ENCODE measurements around the gene ZNF716. TPM values are rescaled to one million over a fixed set of nuclear protein-coding genes. Genes with fewer than 3 reads are reported as not detected.

The ZNF716 gene
- total and polyA plus RNA-seq, 2 donors (not counting 3 experiments of a cell fraction or from before 2014, with no cell fraction given), result not detected

DNA sequence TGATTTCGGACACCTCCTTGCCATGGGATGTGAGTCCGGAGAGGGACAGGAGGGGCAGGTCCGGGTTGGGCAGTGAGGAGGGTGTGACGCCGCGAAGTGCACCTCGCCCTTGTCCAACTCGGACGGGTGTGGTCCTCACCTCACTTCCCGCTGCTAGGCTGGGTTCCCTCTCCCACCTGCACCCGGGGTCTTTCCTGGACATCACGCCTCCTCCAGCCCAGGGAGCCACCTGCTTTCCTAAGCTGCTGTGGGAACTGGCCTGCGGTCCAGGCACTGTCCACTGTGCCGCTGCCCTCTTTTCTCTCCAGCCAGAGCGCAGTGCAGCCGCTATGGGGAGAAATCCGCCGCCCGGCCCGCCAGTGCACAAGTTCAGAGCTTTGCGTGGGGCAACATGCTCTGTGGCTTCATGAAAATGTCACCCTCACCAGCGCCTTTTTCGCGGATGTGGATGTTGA, 45.0 kb upstream of the ZNF716 start:
- peaks cover 2% of the 10 kb centered on the region for H3K9me3 ChIP-seq (replicated peaks; ENCODE audit: control insufficient read depth, insufficient read depth, low read length)
- dilution Hi-C loops (cut with MboI; ENCODE audit: extremely low pct_ligation_motif_present, low sequenced_read_pairs), result no loop called here
- DNase-seq (ENCODE audit: low read depth, low spot score), result no peak
- no peaks in the 10 kb centered on the region for H3K36me3 ChIP-seq (ENCODE audit: control insufficient read depth in 2 of 2, extremely low read depth in 1 of 2, insufficient read depth in 2 of 2, low read length in 2 of 2)
- no peaks in the 10 kb centered on the region for H3K4me1 ChIP-seq (ENCODE audit: control insufficient read depth, extremely low read depth, insufficient read depth, low read length)
- no peak overlapping the region for H3K27ac ChIP-seq (ENCODE audit: insufficient read depth, low read depth, low read length)
- H3K9me1 ChIP-seq (replicated peaks; ENCODE audit: control insufficient read depth, extremely low read depth, insufficient read depth, low read length), result no peaks in the 10 kb centered on the region
- no peak overlapping the region for H3K4me3 ChIP-seq (replicated peaks in 1 of 3; ENCODE audit: insufficient read depth in 1 of 3, low read depth in 1 of 3, low read length in 3 of 3)
- H3K27me3 ChIP-seq (ENCODE audit: control insufficient read depth in 2 of 2, insufficient read depth in 2 of 2, low read length in 2 of 2), result no peaks in the 10 kb centered on the region
- no peaks in the 10 kb centered on the region for H4K20me1 ChIP-seq (replicated peaks; ENCODE audit: control insufficient read depth, extremely low read depth, insufficient read depth, low read length)
- intact Hi-C loops (cut with micrococcal nuclease), result no loop called here
- POLR2A ChIA-PET, result no interaction called here
- BruUV-seq (replicated peaks), result no TSS peak
- no peaks in the 10 kb centered on the region for H3K79me2 ChIP-seq (ENCODE audit: control insufficient read depth, insufficient read depth, low read length)
- no peak for FAIRE-seq
- CTCF ChIA-PET, result no interaction called here
- TF ChIP-seq MYC (IDR thresholded peaks at IDR 0.05; ENCODE audit: low read depth, low read length) (no peak), POLR2A (IDR thresholded peaks at IDR 0.05; ENCODE audit: low read depth, low read length) (no peak), GATA2 (IDR thresholded peaks at IDR 0.05; ENCODE audit: insufficient read depth, insufficient read length, low read depth, low read length) (no peak), EZH2 (IDR thresholded peaks at IDR 0.05; ENCODE audit: borderline replicate concordance, low read depth, low read length, severe bottlenecking) (no peak), JUN (IDR thresholded peaks at IDR 0.05; ENCODE audit: borderline replicate concordance, insufficient read depth, insufficient read length, low read depth) (no peak)
- TF ChIP-seq, protein P1, sequence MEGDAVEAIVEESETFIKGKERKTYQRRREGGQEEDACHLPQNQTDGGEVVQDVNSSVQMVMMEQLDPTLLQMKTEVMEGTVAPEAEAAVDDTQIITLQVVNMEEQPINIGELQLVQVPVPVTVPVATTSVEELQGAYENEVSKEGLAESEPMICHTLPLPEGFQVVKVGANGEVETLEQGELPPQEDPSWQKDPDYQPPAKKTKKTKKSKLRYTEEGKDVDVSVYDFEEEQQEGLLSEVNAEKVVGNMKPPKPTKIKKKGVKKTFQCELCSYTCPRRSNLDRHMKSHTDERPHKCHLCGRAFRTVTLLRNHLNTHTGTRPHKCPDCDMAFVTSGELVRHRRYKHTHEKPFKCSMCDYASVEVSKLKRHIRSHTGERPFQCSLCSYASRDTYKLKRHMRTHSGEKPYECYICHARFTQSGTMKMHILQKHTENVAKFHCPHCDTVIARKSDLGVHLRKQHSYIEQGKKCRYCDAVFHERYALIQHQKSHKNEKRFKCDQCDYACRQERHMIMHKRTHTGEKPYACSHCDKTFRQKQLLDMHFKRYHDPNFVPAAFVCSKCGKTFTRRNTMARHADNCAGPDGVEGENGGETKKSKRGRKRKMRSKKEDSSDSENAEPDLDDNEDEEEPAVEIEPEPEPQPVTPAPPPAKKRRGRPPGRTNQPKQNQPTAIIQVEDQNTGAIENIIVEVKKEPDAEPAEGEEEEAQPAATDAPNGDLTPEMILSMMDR (IDR thresholded peaks at IDR 0.05; ENCODE audit: extremely low read depth in 1 of 2, insufficient read depth in 1 of 2, low read depth in 1 of 2, low read length in 2 of 2), result no peak
- no peak overlapping the region for H3K4me2 ChIP-seq (ENCODE audit: insufficient read depth, low read length)
- no peak overlapping the region for H2AFZ ChIP-seq (ENCODE audit: low read depth, low read length)
- H3K9ac ChIP-seq (replicated peaks; ENCODE audit: extremely low read depth, insufficient read depth, low read length), result no peak overlapping the region

DNA sequence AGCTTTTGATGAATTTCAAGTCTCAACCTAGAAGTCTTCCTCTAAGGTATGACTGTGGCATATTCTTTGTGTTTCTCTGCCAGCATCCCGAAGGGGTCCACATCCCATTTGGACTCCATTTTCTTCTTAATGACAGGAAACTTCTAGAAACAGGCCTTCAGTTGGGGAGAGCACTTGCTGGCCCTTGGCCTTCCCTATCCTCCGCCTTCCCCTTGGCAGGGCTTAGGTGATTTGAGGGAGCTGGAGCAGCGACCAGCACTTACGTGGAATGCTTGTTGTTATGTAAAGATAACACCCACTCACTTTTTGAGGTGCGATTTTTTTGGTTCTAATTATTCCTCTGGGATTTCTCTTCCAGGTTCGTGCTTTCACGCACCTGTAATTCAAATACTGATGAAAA, 42.9 kb upstream of the ZNF716 start:
- Histone ChIP-seq H3K4me1 (ENCODE audit: control insufficient read depth, extremely low read depth, insufficient read depth, low read length) (no peaks in the 10 kb centered on the region), H3K27ac (ENCODE audit: insufficient read depth, low read depth, low read length) (no peak overlapping the region), H3K79me2 (ENCODE audit: control insufficient read depth, insufficient read depth, low read length) (no peaks in the 10 kb centered on the region), H3K4me3 (replicated peaks in 1 of 3; ENCODE audit: insufficient read depth in 1 of 3, low read depth in 1 of 3, low read length in 3 of 3) (no peak overlapping the region), H3K36me3 (ENCODE audit: control insufficient read depth in 2 of 2, extremely low read depth in 1 of 2, insufficient read depth in 2 of 2, low read length in 2 of 2) (no peaks in the 10 kb centered on the region), H3K9me3 (replicated peaks; ENCODE audit: control insufficient read depth, insufficient read depth, low read length) (no peaks in the 10 kb centered on the region), H3K4me2 (ENCODE audit: insufficient read depth, low read length) (no peak overlapping the region), H2AFZ (ENCODE audit: low read depth, low read length) (no peak overlapping the region), H3K27me3 (ENCODE audit: control insufficient read depth in 2 of 2, insufficient read depth in 2 of 2, low read length in 2 of 2) (no peaks in the 10 kb centered on the region), H3K9ac (replicated peaks; ENCODE audit: extremely low read depth, insufficient read depth, low read length) (no peak overlapping the region), H3K9me1 (replicated peaks; ENCODE audit: control insufficient read depth, extremely low read depth, insufficient read depth, low read length) (no peaks in the 10 kb centered on the region), H4K20me1 (replicated peaks; ENCODE audit: control insufficient read depth, extremely low read depth, insufficient read depth, low read length) (no peaks in the 10 kb centered on the region)
- DNase-seq (ENCODE audit: low read depth, low spot score), result no peak
- no TSS peak for BruUV-seq (replicated peaks)
- dilution Hi-C loops (cut with MboI; ENCODE audit: extremely low pct_ligation_motif_present, low sequenced_read_pairs) (no loop called here), intact Hi-C loops (cut with micrococcal nuclease) (no loop called here)
- no peak for FAIRE-seq
- TF ChIP-seq FOS (IDR thresholded peaks at IDR 0.05; ENCODE audit: borderline replicate concordance, insufficient read depth, low read length) (no peak), POLR2A (IDR thresholded peaks at IDR 0.05; ENCODE audit: low read depth, low read length) (no peak)
- TF ChIP-seq, protein P1 (IDR thresholded peaks at IDR 0.05; ENCODE audit: extremely low read depth in 1 of 2, insufficient read depth in 1 of 2, low read depth in 1 of 2, low read length in 2 of 2), result no peak
- TF ChIP-seq, protein P2, sequence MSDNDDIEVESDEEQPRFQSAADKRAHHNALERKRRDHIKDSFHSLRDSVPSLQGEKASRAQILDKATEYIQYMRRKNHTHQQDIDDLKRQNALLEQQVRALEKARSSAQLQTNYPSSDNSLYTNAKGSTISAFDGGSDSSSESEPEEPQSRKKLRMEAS (IDR thresholded peaks at IDR 0.05; ENCODE audit: insufficient read depth, insufficient read length), result no peak
- POLR2A ChIA-PET, result no interaction called here
- CTCF ChIA-PET, result no interaction called here

Data from endothelial cell of umbilical vein (primary cell).